ENCODE results near the gene VGLL3.

The VGLL3 gene

GRCh38 chr3:86996261-86996955 is 5.5 kb upstream of the VGLL3 start:
- H3K4me3 ChIP-seq (ENCODE audit: low read length): no peak overlapping the region
- no peak for TF ChIP-seq CTCF (IDR thresholded peaks at IDR 0.05; ENCODE audit: insufficient read depth, low read depth, low read length, missing control alignments)
- no peak for DNase-seq (ENCODE audit: low read depth)

DNA sequence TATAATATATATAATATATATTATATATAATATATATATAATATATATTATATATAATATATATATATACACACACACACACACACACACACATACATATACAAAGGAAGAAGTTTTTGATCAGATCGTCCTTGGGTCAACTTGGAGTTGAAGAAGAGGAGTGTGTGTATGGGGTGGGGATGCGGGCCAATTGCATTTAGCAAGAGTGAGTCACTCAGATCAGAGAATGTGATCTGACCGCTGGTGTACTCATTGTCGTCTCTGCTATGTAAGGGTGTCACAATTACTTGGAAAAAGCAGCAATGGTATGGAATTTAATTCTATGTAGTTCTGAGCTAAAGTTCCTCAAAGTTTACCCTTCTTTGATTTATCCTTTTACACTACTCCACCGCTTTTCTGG is 4.6 kb upstream of the VGLL3 start:
- DNase-seq (ENCODE audit: low read depth): peak; percentile 85
- no peak overlapping the region for H3K4me3 ChIP-seq (ENCODE audit: low read length)
- no peak for TF ChIP-seq CTCF (IDR thresholded peaks at IDR 0.05; ENCODE audit: insufficient read depth, low read depth, low read length, missing control alignments)

DNA sequence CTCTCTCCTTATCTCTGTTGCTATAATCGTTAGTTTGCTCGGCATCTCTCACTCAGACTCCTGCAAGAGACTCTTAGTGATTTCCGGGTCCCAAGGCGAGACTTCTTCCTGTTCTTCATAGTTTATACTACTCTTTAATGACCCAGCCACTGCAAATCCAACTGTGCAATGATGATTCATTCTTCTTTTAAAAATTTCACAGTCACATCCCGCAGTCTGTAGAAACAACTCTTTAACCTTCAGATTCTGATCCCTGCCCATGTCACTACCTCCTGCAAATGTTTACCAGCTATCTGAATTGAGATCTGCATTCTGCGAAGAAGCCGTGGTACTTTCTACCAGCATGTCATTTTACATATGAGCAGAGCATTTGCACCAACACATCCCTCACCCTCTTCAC is 2.8 kb upstream of the VGLL3 start:
- peak; percentile 55 for DNase-seq (ENCODE audit: low read depth)
- no peak overlapping the region for H3K4me3 ChIP-seq (ENCODE audit: low read length)
- no peak for TF ChIP-seq CTCF (IDR thresholded peaks at IDR 0.05; ENCODE audit: insufficient read depth, low read depth, low read length, missing control alignments)

GRCh38 chr3:86991840-86992435 is 989 bp upstream of the VGLL3 start:
- H3K4me3 ChIP-seq (ENCODE audit: low read length): peak overlapping the region; percentile 70
- DNase-seq (ENCODE audit: low read depth): peak; percentile 46
- no peak for TF ChIP-seq CTCF (IDR thresholded peaks at IDR 0.05; ENCODE audit: insufficient read depth, low read depth, low read length, missing control alignments)

DNA sequence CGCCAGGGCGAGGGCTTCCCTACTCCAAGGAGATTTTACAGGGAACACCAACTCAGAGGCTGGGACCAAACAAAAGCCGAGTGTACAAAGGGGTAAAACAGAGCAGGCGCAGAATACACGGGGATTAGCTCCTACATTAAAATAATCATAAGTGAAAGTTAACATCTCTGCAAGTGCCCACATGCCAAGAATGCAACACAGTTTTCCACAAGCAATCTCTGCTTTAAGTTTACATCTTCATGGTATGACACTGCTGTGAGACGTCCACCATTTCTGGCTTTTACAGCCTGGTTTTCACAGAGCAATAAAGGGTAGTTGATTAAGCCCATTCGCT is 500 bp upstream of the VGLL3 start:
- H3K4me3 ChIP-seq (ENCODE audit: low read length): peak overlapping the region; percentile 70
- TF ChIP-seq CTCF (IDR thresholded peaks at IDR 0.05; ENCODE audit: insufficient read depth, low read depth, low read length, missing control alignments): no peak
- DNase-seq (ENCODE audit: low read depth): peak; percentile 84

GRCh38 chr3:86990012-86990733 is 776 bp downstream of the VGLL3 start:
- peak overlapping the region; percentile 70 for H3K4me3 ChIP-seq (ENCODE audit: low read length)
- DNase-seq (ENCODE audit: low read depth): peak; percentile 84
- TF ChIP-seq CTCF (IDR thresholded peaks at IDR 0.05; ENCODE audit: insufficient read depth, low read depth, low read length, missing control alignments): no peak
